Measurements from ENCODE around the gene GNAI2. TPM values are rescaled to one million over a fixed set of nuclear protein-coding genes. Genes with fewer than 3 reads are reported as not detected.
A peak's percentile ranks its signal among the peaks of the same experiment; 100 is the strongest.

Gene GNAI2
- polyA plus RNA-seq (2014; cell fraction: cytosol; rRNA removed) = 52.3 and 58.3 TPM in 2 replicates
- polyA plus RNA-seq (2014; cell fraction: nucleus; rRNA removed) = 39.3 and 43.2 TPM in 2 replicates

- peak; percentile 97 for DNase-seq (ENCODE audit: low spot score)
Measured at GRCh38 chr3:50235716-50236483, at the start of gene GNAI2. Gene GNAI2, plus strand, starts transcription at chr3:50236204. Its CDS starts 132 bp downstream, at chr3:50236336.

GRCh38 chr3:50187750-50188149, 48.3 kb upstream of the GNAI2 start:
- no peak for DNase-seq (ENCODE audit: low spot score)

GRCh38 chr3:50189274-50189673, 46.7 kb upstream of the GNAI2 start:
- DNase-seq (ENCODE audit: low spot score) = peak; percentile 73

- DNase-seq (ENCODE audit: low spot score) = no peak
Measured at GRCh38 chr3:50189989-50190388, 46.0 kb upstream of the GNAI2 start.

- DNase-seq (ENCODE audit: low spot score) = no peak
Measured at GRCh38 chr3:50190936-50191660, 44.9 kb upstream of the GNAI2 start, which contains the start of gene GNAT1. Gene GNAT1, plus strand, starts transcription at chr3:50191610. Its CDS starts 116 bp downstream, at chr3:50191726.

GRCh38 chr3:50192124-50192523, 43.9 kb upstream of the GNAI2 start:
- no peak for DNase-seq (ENCODE audit: low spot score)

- DNase-seq (ENCODE audit: low spot score) = peak; percentile 68
Measured at GRCh38 chr3:50192689-50193141, 43.3 kb upstream of the GNAI2 start.

- no peak for DNase-seq (ENCODE audit: low spot score)
Measured at GRCh38 chr3:50193286-50193685, 42.7 kb upstream of the GNAI2 start.

GRCh38 chr3:50193746-50194127, 42.3 kb upstream of the GNAI2 start:
- DNase-seq (ENCODE audit: low spot score) = no peak

- DNase-seq (ENCODE audit: low spot score) = peak; percentile 51
Measured at GRCh38 chr3:50194128-50194902, 41.7 kb upstream of the GNAI2 start.

- no peak for DNase-seq (ENCODE audit: low spot score)
Measured at GRCh38 chr3:50194903-50195500, 41.0 kb upstream of the GNAI2 start.

GRCh38 chr3:50195501-50196252, 40.3 kb upstream of the GNAI2 start:
- DNase-seq (ENCODE audit: low spot score) = no peak

- no peak for DNase-seq (ENCODE audit: low spot score)
Measured at GRCh38 chr3:50196253-50196801, 39.7 kb upstream of the GNAI2 start.

- DNase-seq (ENCODE audit: low spot score) = no peak
Measured at GRCh38 chr3:50201573-50202315, 34.3 kb upstream of the GNAI2 start.

- DNase-seq (ENCODE audit: low spot score) = no peak
Measured at GRCh38 chr3:50202353-50203112, 33.5 kb upstream of the GNAI2 start.

- DNase-seq (ENCODE audit: low spot score) = no peak
Measured at GRCh38 chr3:50203113-50203808, 32.7 kb upstream of the GNAI2 start.

- no peak for DNase-seq (ENCODE audit: low spot score)
Measured at GRCh38 chr3:50203809-50204803, 31.9 kb upstream of the GNAI2 start.

Measured in SK-N-DZ (cell line).